ENCODE results near the gene FOSL2. TPM values are rescaled to one million over a fixed set of nuclear protein-coding genes. Genes with fewer than 3 reads are reported as not detected.

Gene FOSL2
- total RNA-seq, 1 experiment from 2014 or later = 34.2 TPM

- H3K4me1 ChIP-seq (ENCODE audit: insufficient read depth, low read length) = peaks cover 62% of the 10 kb centered on the region
- peak overlapping the region; percentile 75 for H3K4me2 ChIP-seq (ENCODE audit: low read length)
- DNase-seq (no peak), ATAC-seq (no peak)
- BruUV-seq (replicated peaks) = no TSS peak
- ChIA-PET CTCF (no interaction called here), POLR2A (ENCODE audit: unreplicated experiment) (no interaction called here)
- H3F3A ChIP-seq (ENCODE audit: low read length, unreplicated experiment) = no peaks in the 10 kb centered on the region
- intact Hi-C loops (cut with micrococcal nuclease) = loop anchor here (5.0 kb wide), 1 partner anchor 738 kb away; no protein-coding TSS in a partner anchor
- H3K9me3 ChIP-seq (ENCODE audit: low read length) = no peaks in the 10 kb centered on the region
- peak overlapping the region; percentile 80 for H3K27ac ChIP-seq (ENCODE audit: low read length)
- H3K79me2 ChIP-seq (ENCODE audit: low read length) = no peaks in the 10 kb centered on the region
- H3K36me3 ChIP-seq (ENCODE audit: low read depth, low read length) = no peaks in the 10 kb centered on the region
- no peaks in the 10 kb centered on the region for H3K9me2 ChIP-seq (replicated peaks; ENCODE audit: low read length)
- H3K9ac ChIP-seq (ENCODE audit: low read length) = peak overlapping the region; percentile 20
- TF ChIP-seq CTCF (conservative IDR thresholded peaks at IDR 0.05; ENCODE audit: low read depth, low read length) = no peak
- no peak for TF ChIP-seq EZH2phosphoT487 (IDR thresholded peaks at IDR 0.05; ENCODE audit: borderline replicate concordance, low read length)
- no peak for TF ChIP-seq EZH2 (IDR thresholded peaks at IDR 0.05; ENCODE audit: low read length, unreplicated experiment)
- no peak overlapping the region for H3K4me3 ChIP-seq (ENCODE audit: low read length)
- H2AFZ ChIP-seq (ENCODE audit: low read length) = no peak overlapping the region
- H4K20me1 ChIP-seq (ENCODE audit: low read length) = no peaks in the 10 kb centered on the region
- H3K27me3 ChIP-seq (ENCODE audit: low read length) = no peaks in the 10 kb centered on the region
These were observed 52.3 kb downstream of the FOSL2 start for GRCh38 chr2:28444956-28445355.

GRCh38 chr2:28445448-28446258 is 53.0 kb downstream of the FOSL2 start:
- H3K27me3 ChIP-seq (ENCODE audit: low read length) = no peaks in the 10 kb centered on the region
- H2AFZ ChIP-seq (ENCODE audit: low read length) = 0 out of 2 replicates have a peak overlapping the region, but pooled peaks have one; percentile 23
- peak overlapping the region; percentile 75 for H3K4me2 ChIP-seq (ENCODE audit: low read length)
- ChIA-PET POLR2A (ENCODE audit: unreplicated experiment) (no interaction called here), CTCF (no interaction called here)
- TF ChIP-seq EZH2phosphoT487 (IDR thresholded peaks at IDR 0.05; ENCODE audit: borderline replicate concordance, low read length) (no peak), CTCF (conservative IDR thresholded peaks at IDR 0.05; ENCODE audit: low read depth, low read length) (no peak), EZH2 (IDR thresholded peaks at IDR 0.05; ENCODE audit: low read length, unreplicated experiment) (no peak)
- H3K4me3 ChIP-seq (ENCODE audit: low read length) = peak overlapping the region; percentile 34; the same call in 1 of the 2 replicates
- peak overlapping the region; percentile 80 for H3K27ac ChIP-seq (ENCODE audit: low read length)
- peak overlapping the region; percentile 20 for H3K9ac ChIP-seq (ENCODE audit: low read length)
- intact Hi-C loops (cut with micrococcal nuclease) = loop anchor here (5.0 kb wide), 1 partner anchor 738 kb away; no protein-coding TSS in a partner anchor
- no peaks in the 10 kb centered on the region for H3K9me3 ChIP-seq (ENCODE audit: low read length)
- BruUV-seq (replicated peaks) = no TSS peak
- H3K4me1 ChIP-seq (ENCODE audit: insufficient read depth, low read length) = peaks cover 68% of the 10 kb centered on the region
- no peaks in the 10 kb centered on the region for H3F3A ChIP-seq (ENCODE audit: low read length, unreplicated experiment)
- H3K9me2 ChIP-seq (replicated peaks; ENCODE audit: low read length) = no peaks in the 10 kb centered on the region
- peak; percentile 98 for DNase-seq
- no peaks in the 10 kb centered on the region for H3K36me3 ChIP-seq (ENCODE audit: low read depth, low read length)
- peak; percentile 89 for ATAC-seq
- H4K20me1 ChIP-seq (ENCODE audit: low read length) = no peaks in the 10 kb centered on the region
- H3K79me2 ChIP-seq (ENCODE audit: low read length) = no peaks in the 10 kb centered on the region

- DNase-seq = no peak
- CTCF ChIA-PET = no interaction called here
- peak overlapping the region; percentile 9; the same call in 1 of the 2 replicates for H3K9ac ChIP-seq (ENCODE audit: low read length)
- no peaks in the 10 kb centered on the region for H3K36me3 ChIP-seq (ENCODE audit: low read depth, low read length)
- no peak for TF ChIP-seq EZH2phosphoT487 (IDR thresholded peaks at IDR 0.05; ENCODE audit: borderline replicate concordance, low read length)
- no peak for TF ChIP-seq CTCF (conservative IDR thresholded peaks at IDR 0.05; ENCODE audit: low read depth, low read length)
- no peak for TF ChIP-seq EZH2 (IDR thresholded peaks at IDR 0.05; ENCODE audit: low read length, unreplicated experiment)
- no peaks in the 10 kb centered on the region for H3K79me2 ChIP-seq (ENCODE audit: low read length)
- no TSS peak for BruUV-seq (replicated peaks)
- H3F3A ChIP-seq (ENCODE audit: low read length, unreplicated experiment) = no peaks in the 10 kb centered on the region
- POLR2A ChIA-PET (ENCODE audit: unreplicated experiment) = interaction anchor here (0.6 kb wide), 1 partner anchor 53 kb away, joined by 3 read pairs; no protein-coding TSS in a partner anchor
- no peak overlapping the region for H2AFZ ChIP-seq (ENCODE audit: low read length)
- intact Hi-C loops (cut with micrococcal nuclease) = loop anchor here (5.0 kb wide), 1 partner anchor 739 kb away; no protein-coding TSS in a partner anchor
- H3K27me3 ChIP-seq (ENCODE audit: low read length) = no peaks in the 10 kb centered on the region
- ATAC-seq = no peak
- no peak overlapping the region for H3K4me3 ChIP-seq (ENCODE audit: low read length)
- H3K9me3 ChIP-seq (ENCODE audit: low read length) = no peaks in the 10 kb centered on the region
- H3K4me1 ChIP-seq (ENCODE audit: insufficient read depth, low read length) = peaks cover 68% of the 10 kb centered on the region
- H3K4me2 ChIP-seq (ENCODE audit: low read length) = 0 out of 2 replicates have a peak overlapping the region, but pooled peaks have one; percentile 0
- peak overlapping the region; percentile 80 for H3K27ac ChIP-seq (ENCODE audit: low read length)
- no peaks in the 10 kb centered on the region for H3K9me2 ChIP-seq (replicated peaks; ENCODE audit: low read length)
- H4K20me1 ChIP-seq (ENCODE audit: low read length) = no peaks in the 10 kb centered on the region
These were observed 53.9 kb downstream of the FOSL2 start for GRCh38 chr2:28446531-28446930.

Measured in PC-3 (cell line).